ENCODE data around the gene EIF4EBP3.
"Not testable (repeated sequence)": the region's sequence is repeated elsewhere in the genome, so short reads cannot be mapped to it uniquely, and the experiment has no call there.

EIF4EBP3 gene

GRCh38 chr5:140579188-140579747 lies 31.8 kb downstream of the EIF4EBP3 start:
- ATAC-seq = not testable (repeated sequence)

- ATAC-seq = no peak
Observed at GRCh38 chr5:140587495-140587894, 40.0 kb downstream of the EIF4EBP3 start.

GRCh38 chr5:140588311-140589070 lies 41.0 kb downstream of the EIF4EBP3 start:
- no peak for ATAC-seq

- ATAC-seq = no peak
Observed at GRCh38 chr5:140590861-140591260, 43.4 kb downstream of the EIF4EBP3 start.

GRCh38 chr5:140591747-140592372 lies 44.4 kb downstream of the EIF4EBP3 start:
- no peak for ATAC-seq

- not testable (repeated sequence) for ATAC-seq
Observed at GRCh38 chr5:140593070-140593469, 45.6 kb downstream of the EIF4EBP3 start.

GRCh38 chr5:140594169-140594568 lies 46.7 kb downstream of the EIF4EBP3 start:
- no peak for ATAC-seq

GRCh38 chr5:140595538-140596300 lies 48.3 kb downstream of the EIF4EBP3 start:
- ATAC-seq = no peak

- no peak for ATAC-seq
Observed at GRCh38 chr5:140596321-140596741, 48.9 kb downstream of the EIF4EBP3 start.

- no peak for ATAC-seq
Observed at GRCh38 chr5:140598836-140599235, 51.4 kb downstream of the EIF4EBP3 start.

Data from activated CD4-positive, CD25-positive, alpha-beta regulatory T cell treated with anti-CD3 and anti-CD28 coated beads, Interleukin-2, amount 50 U/mL, for 24 hours (primary cell).